A549 (cell line): ENCODE results near the gene UTF1. TPM values are rescaled to one million over a fixed set of nuclear protein-coding genes. Genes with fewer than 3 reads are reported as not detected.

ENCODE experiments used
- ATAC-seq, 2 experiments: fragments of 200-7000 bp in 1 of 2; fragments of >200 bp in 1 of 2; cut with Nextera tagmentation in 1 of 2; cut with Tn5 transposase in 1 of 2; 3 replicates each; pipeline versions ENCODE4 v1.8.0 to v1.9.1; 2018 to 2020; ENCODE audit warnings: mild to moderate bottlenecking in 1 of 2, moderate library complexity in 1 of 2
- CTCF ChIA-PET: fragments of 300-600 bp; sonication (Branson Sonifier 250); formaldehyde crosslinking; extraction: SDS; loops from one replicate; lab custom pipeline; 2021; ENCODE audit warnings: antibody characterized with exemption, inconsistent platforms; lab: Yijun Ruan, JAX
- POLR2A ChIA-PET: fragments of 350-600 bp; formaldehyde crosslinking; extraction: SDS; loops from one replicate; lab custom pipeline; 2021; ENCODE audit warnings: antibody characterized with exemption, inconsistent platforms; lab: Yijun Ruan, JAX
- DNase-seq, 2 experiments: peaks; one replicate each; pipeline versions ENCODE4 v3.0.0 to v3.0.0-alpha.2; 2011 to 2016; ENCODE audit warnings: low read depth in 1 of 2, low spot score in 1 of 2
- FAIRE-seq: peaks from 2 replicates; lab custom pipeline; 2011; peaks lifted over from hg19 to GRCh38; lab: Jason Lieb, UNC
- H3K27ac ChIP-seq, 2 experiments: fragments of >200 bp; sonication (Bioruptor Twin); formaldehyde crosslinking; 3 replicates each; pipeline ENCODE4 v1.5.1; 2016 to 2017
- H3K4me1 ChIP-seq: fragments of >200 bp; sonication (Bioruptor Twin); formaldehyde crosslinking; 3 replicates; pipeline ENCODE4 v1.6.1; 2016
- H3K4me2 ChIP-seq: fragments of >200 bp; sonication (Bioruptor Twin); formaldehyde crosslinking; 3 replicates; pipeline ENCODE4 v1.6.1; 2016
- H3K4me3 ChIP-seq: fragments of >200 bp; sonication (Bioruptor Twin); formaldehyde crosslinking; 3 replicates; pipeline ENCODE4 v1.5.1; 2016
- H3K9me3 ChIP-seq: fragments of >200 bp; sonication (Bioruptor Twin); formaldehyde crosslinking; 3 replicates; pipeline ENCODE4 v1.6.1; 2016
- BCL3 ChIP-seq: fragments of >200 bp; sonication (Bioruptor Twin); formaldehyde crosslinking; IDR thresholded peaks from 3 replicates; pipeline ENCODE4 v1.6.1; 2016
- BHLHE40 ChIP-seq: IDR thresholded peaks from 2 replicates; pipeline ENCODE4 v1.6.1; 2012; ENCODE audit warnings: low read depth, low read length, inconsistent platforms
- CBX2 ChIP-seq: fragments of 200-600 bp; sonication (generic); IDR thresholded peaks from 2 replicates; pipeline ENCODE4 v1.6.1; 2016; ENCODE audit warnings: low read depth, mild to moderate bottlenecking, borderline replicate concordance
- CBX8 ChIP-seq: fragments of 200-600 bp; sonication (generic); IDR thresholded peaks from 2 replicates; pipeline ENCODE4 v1.6.1; 2016
- CHD2 ChIP-seq: fragments of 150-350 bp; IDR thresholded peaks from 2 replicates; pipeline ENCODE4 v1.6.1; 2014; ENCODE audit warnings: low read length; ENCODE audit not compliant: partially characterized antibody
- EHF ChIP-seq: fragments of 250-450 bp; sonication (Bioruptor Pico); IDR thresholded peaks from 2 replicates; pipeline ENCODE4 v1.5.0; 2020; ENCODE audit warnings: mild to moderate bottlenecking
- EP300 ChIP-seq, 2 experiments: fragments of >200 bp; sonication (Bioruptor Twin); formaldehyde crosslinking; IDR thresholded peaks; 2 replicates in 1 of 2; 3 replicates in 1 of 2; pipeline ENCODE4 v1.6.1; 2016 to 2017
- FOSL2 ChIP-seq, 2 experiments: fragments of 450-650 bp in 1 of 2; fragments of >200 bp in 1 of 2; sonication (Bioruptor Twin) in 1 of 2; formaldehyde crosslinking; IDR thresholded peaks; 2 replicates each; pipeline versions ENCODE4 v1.5.0 to v1.6.1; 2016 to 2020; ENCODE audit warnings: mild to moderate bottlenecking in 1 of 2, moderate library complexity in 1 of 2
- FOXS1 ChIP-seq: fragments of 250-450 bp; sonication (Bioruptor Pico); IDR thresholded peaks from 2 replicates; pipeline ENCODE4 v1.5.0; 2020; ENCODE audit warnings: mild to moderate bottlenecking, moderate library complexity
- HES2 ChIP-seq: fragments of >200 bp; sonication (Bioruptor Twin); formaldehyde crosslinking; IDR thresholded peaks from 2 replicates; pipeline ENCODE4 v1.6.1; 2016
- HOXB13 ChIP-seq: fragments of 250-450 bp; sonication (Bioruptor Pico); IDR thresholded peaks from 2 replicates; pipeline ENCODE4 v1.5.0; 2020; ENCODE audit warnings: low read depth, mild to moderate bottlenecking, moderate library complexity
- HOXB5 ChIP-seq: fragments of 250-450 bp; sonication (Bioruptor Pico); IDR thresholded peaks from 2 replicates; pipeline ENCODE4 v1.5.0; 2020; ENCODE audit warnings: mild to moderate bottlenecking, moderate library complexity
- MAX ChIP-seq: IDR thresholded peaks from 2 replicates; pipeline ENCODE4 v1.6.1; 2012
- MAZ ChIP-seq: fragments of 150-350 bp; IDR thresholded peaks from 2 replicates; pipeline ENCODE4 v1.6.1; 2014; ENCODE audit warnings: antibody characterized with exemption, low read depth, low read length, borderline replicate concordance
- NFE2L2 ChIP-seq: fragments of 150-350 bp; conservative IDR thresholded peaks from 2 replicates; pipeline ENCODE4 v1.6.1; 2014; ENCODE audit warnings: low read length
- POLR2A ChIP-seq: IDR thresholded peaks from 2 replicates; pipeline ENCODE4 v1.6.1; 2012; ENCODE audit warnings: mild to moderate bottlenecking, low read length
- POLR2AphosphoS2 ChIP-seq: conservative IDR thresholded peaks from 2 replicates; pipeline ENCODE4 v1.6.1; 2012; ENCODE audit warnings: low read length, improper control_type of control experiment, inconsistent platforms
- REST ChIP-seq: fragments of 200-600 bp; sonication (generic); IDR thresholded peaks from 2 replicates; pipeline ENCODE4 v1.6.1; 2016; ENCODE audit warnings: antibody characterized with exemption, mild to moderate bottlenecking, moderate library complexity
- RFX5 ChIP-seq: fragments of 450-650 bp; IDR thresholded peaks from 2 replicates; pipeline ENCODE4 v1.7.1; 2014; ENCODE audit warnings: antibody characterized with exemption, mild to moderate bottlenecking, moderate library complexity
- RNF2 ChIP-seq: fragments of 200-600 bp; sonication (generic); IDR thresholded peaks from 2 replicates; pipeline ENCODE4 v1.6.1; 2016; ENCODE audit warnings: low read depth, mild to moderate bottlenecking, antibody characterized with exemption, moderate library complexity, borderline replicate concordance
- TFCP2L1 ChIP-seq: fragments of 250-450 bp; sonication (Bioruptor Pico); IDR thresholded peaks from 2 replicates; pipeline ENCODE4 v1.5.0; 2021; ENCODE audit warnings: mild to moderate bottlenecking
- TP53 ChIP-seq: fragments of 250-450 bp; sonication (Bioruptor Pico); IDR thresholded peaks from 2 replicates; pipeline ENCODE4 v1.5.0; 2021; ENCODE audit warnings: mild to moderate bottlenecking, moderate library complexity
- ZC3H11A ChIP-seq: fragments of 450-650 bp; IDR thresholded peaks from 2 replicates; pipeline ENCODE4 v1.6.1; 2014; ENCODE audit warnings: antibody characterized with exemption, mild to moderate bottlenecking
- ZFP36 ChIP-seq: fragments of 450-650 bp; IDR thresholded peaks from 2 replicates; pipeline ENCODE4 v1.6.1; 2014; ENCODE audit warnings: borderline replicate concordance; ENCODE audit not compliant: partially characterized antibody
- ZSCAN20 ChIP-seq: fragments of 250-450 bp; sonication (Bioruptor Pico); IDR thresholded peaks from 2 replicates; pipeline ENCODE4 v1.8.0; 2022; ENCODE audit warnings: mild to moderate bottlenecking, moderate library complexity
- WGBS: methylation state at CpG from one replicate; pipeline ENCODE4 v1.1.6; 2017; ENCODE audit errors: missing lambda C conversion rate; 5-methylcytosine and 5-hydroxymethylcytosine counted together
- polyA plus RNA-seq, 4 experiments: library from polyadenylated mRNA; depleted of rRNA in 3 of 4; stranded (reverse); fragments of >200 nt; fragmentation: RNase III in 1 of 4; extraction: RNeasy Plus Mini Kit Qiagen cat#74134 plus additional on column Dnase treatment in 1 of 4; gene quantifications; 2 replicates in 3 of 4; 3 replicates in 1 of 4; pipeline ENCODE4 v1.2.3, GENCODE V29; 2011 to 2017
- TF ChIP-seq, protein P1 (sequence below): fragments of 250-450 bp; sonication (Bioruptor Pico); IDR thresholded peaks from 2 replicates; pipeline ENCODE4 v1.5.0; 2021; ENCODE audit warnings: mild to moderate bottlenecking, moderate library complexity, borderline replicate concordance
- TF ChIP-seq, protein P2 (sequence below): IDR thresholded peaks from 2 replicates; pipeline ENCODE4 v1.6.1; 2012
- TF ChIP-seq, protein P3 (sequence below): fragments of >200 bp; sonication (Bioruptor Twin); formaldehyde crosslinking; IDR thresholded peaks from 3 replicates; pipeline ENCODE4 v1.5.1; 2016

The UTF1 gene
- polyA plus RNA-seq, 2 of the 4 experiments (the other 2 are of a cell fraction): not detected

DNA sequence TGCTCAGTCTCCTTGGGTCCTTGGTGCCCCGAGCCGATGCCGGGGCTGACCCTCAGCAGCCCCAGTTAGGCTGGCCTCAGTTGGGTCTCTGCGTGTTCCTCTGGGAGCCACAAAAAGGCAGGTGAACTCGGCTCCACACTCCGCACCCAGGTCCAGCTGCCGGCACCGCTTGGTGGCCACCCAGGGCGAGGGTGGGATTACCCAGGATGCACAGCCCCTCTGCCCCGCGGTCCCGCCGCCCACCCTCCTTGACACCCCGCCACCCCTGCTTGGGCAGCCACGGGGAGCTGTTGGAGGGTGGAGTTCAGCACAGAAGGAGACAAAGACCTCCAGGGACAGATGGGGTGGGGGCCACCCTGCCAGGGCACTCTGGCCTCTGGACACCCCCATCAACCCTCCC, 25.3 kb downstream of the UTF1 start:
- DNase-seq (no peak), FAIRE-seq (no peak), ATAC-seq (no peak)
- TF ChIP-seq MAZ (no peak), ZFP36 (no peak), POLR2A (no peak), EHF (CRISPR knock-in tag) (no peak), TP53 (CRISPR knock-in tag) (no peak), HES2 (no peak), RNF2 (no peak), ZSCAN20 (CRISPR knock-in tag) (no peak), CHD2 (no peak), POLR2AphosphoS2 (no peak), TFCP2L1 (CRISPR knock-in tag) (no peak), CBX8 (no peak), CBX2 (no peak), ZC3H11A (no peak), BCL3 (no peak), HOXB5 (CRISPR knock-in tag) (no peak), BHLHE40 (no peak)
- 96% methylated on average over 8 of the region's 15 CpGs for WGBS
- H3K4me2 ChIP-seq: no peak overlapping the region
- H3K4me1 ChIP-seq: peaks cover 29% of the 10 kb centered on the region
- H3K4me3 ChIP-seq: no peak overlapping the region
- ChIA-PET CTCF (interaction anchor here (1.1 to 4.6 kb wide), 2 partner anchors 10 to 59 kb away, joined by 3 to 39 read pairs; no protein-coding TSS in a partner anchor), POLR2A (interaction anchor here (0.6 kb wide), 1 partner anchor 39 kb away, joined by 4 read pairs; no protein-coding TSS in a partner anchor)
- no peak overlapping the region for H3K27ac ChIP-seq
- no peaks in the 10 kb centered on the region for H3K9me3 ChIP-seq

DNA sequence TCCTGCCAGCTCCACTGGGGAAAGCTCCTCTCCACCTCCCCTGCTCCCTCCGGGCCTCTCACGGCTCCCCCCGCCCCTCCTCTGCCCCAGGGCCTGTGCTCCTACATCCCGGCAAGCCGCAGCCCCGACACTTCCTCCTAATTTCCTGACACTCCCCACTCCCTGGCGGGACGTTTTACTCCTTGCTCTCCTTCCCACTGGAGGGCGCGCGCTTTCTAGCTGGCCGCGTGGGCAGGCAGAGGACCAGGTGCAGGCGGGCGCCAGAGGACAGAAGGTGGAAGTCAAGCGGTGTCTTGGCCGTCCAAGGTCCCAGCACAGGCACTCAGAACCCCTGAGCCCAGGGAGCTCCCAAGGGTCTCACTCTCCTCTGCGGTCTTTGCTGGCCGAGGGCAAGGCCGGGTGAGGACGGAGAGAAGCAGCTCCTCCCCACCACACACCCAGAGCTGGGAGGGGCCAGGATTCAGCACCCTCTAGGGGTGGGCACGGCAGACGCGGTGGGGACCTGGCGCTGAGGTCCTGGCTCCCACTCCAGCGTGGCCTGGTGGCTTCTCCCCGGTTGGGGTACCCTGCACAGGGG, 27.6 kb downstream of the UTF1 start:
- ChIA-PET POLR2A (interaction anchor here (0.6 kb wide), 1 partner anchor 79 kb away, joined by 3 read pairs; the partner anchor contains the start of gene CALY), CTCF (interaction anchor here (0.5 to 4.6 kb wide), 23 partner anchors 12 to 736 kb away, joined by 3 to 39 read pairs (median 4); partner anchors contain the start of gene ADAM8)
- FAIRE-seq (no peak), ATAC-seq (peak; percentile 52 to 82), DNase-seq (peak; percentile 78 to 87)
- H3K4me3 ChIP-seq: peak overlapping the region; percentile 36
- H3K4me2 ChIP-seq: peak overlapping the region; percentile 78
- H3K4me1 ChIP-seq: peaks cover 41% of the 10 kb centered on the region
- 4% methylated on average over 10 of the region's 27 CpGs for WGBS
- H3K9me3 ChIP-seq: no peaks in the 10 kb centered on the region
- H3K27ac ChIP-seq: peak overlapping the region; percentile 80 to 91
- no peak for TF ChIP-seq NFE2L2
- TF ChIP-seq REST: no peak
- peak; percentile 65; the same call in 1 of the 2 replicates for TF ChIP-seq HOXB13
- TF ChIP-seq, protein P1, sequence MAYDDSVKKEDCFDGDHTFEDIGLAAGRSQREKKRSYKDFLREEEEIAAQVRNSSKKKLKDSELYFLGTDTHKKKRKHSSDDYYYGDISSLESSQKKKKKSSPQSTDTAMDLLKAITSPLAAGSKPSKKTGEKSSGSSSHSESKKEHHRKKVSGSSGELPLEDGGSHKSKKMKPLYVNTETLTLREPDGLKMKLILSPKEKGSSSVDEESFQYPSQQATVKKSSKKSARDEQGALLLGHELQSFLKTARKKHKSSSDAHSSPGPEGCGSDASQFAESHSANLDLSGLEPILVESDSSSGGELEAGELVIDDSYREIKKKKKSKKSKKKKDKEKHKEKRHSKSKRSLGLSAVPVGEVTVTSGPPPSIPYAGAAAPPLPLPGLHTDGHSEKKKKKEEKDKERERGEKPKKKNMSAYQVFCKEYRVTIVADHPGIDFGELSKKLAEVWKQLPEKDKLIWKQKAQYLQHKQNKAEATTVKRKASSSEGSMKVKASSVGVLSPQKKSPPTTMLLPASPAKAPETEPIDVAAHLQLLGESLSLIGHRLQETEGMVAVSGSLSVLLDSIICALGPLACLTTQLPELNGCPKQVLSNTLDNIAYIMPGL (CRISPR knock-in tag): no peak
- TF ChIP-seq EP300 (IDR thresholded peaks at IDR 0.05): no peak
- TF ChIP-seq MAX: peak; percentile 93
- TF ChIP-seq, protein P2, sequence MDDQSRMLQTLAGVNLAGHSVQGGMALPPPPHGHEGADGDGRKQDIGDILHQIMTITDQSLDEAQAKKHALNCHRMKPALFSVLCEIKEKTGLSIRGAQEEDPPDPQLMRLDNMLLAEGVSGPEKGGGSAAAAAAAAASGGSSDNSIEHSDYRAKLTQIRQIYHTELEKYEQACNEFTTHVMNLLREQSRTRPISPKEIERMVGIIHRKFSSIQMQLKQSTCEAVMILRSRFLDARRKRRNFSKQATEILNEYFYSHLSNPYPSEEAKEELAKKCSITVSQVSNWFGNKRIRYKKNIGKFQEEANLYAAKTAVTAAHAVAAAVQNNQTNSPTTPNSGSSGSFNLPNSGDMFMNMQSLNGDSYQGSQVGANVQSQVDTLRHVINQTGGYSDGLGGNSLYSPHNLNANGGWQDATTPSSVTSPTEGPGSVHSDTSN: no peak
- TF ChIP-seq MAZ: no peak
- TF ChIP-seq, protein P3, sequence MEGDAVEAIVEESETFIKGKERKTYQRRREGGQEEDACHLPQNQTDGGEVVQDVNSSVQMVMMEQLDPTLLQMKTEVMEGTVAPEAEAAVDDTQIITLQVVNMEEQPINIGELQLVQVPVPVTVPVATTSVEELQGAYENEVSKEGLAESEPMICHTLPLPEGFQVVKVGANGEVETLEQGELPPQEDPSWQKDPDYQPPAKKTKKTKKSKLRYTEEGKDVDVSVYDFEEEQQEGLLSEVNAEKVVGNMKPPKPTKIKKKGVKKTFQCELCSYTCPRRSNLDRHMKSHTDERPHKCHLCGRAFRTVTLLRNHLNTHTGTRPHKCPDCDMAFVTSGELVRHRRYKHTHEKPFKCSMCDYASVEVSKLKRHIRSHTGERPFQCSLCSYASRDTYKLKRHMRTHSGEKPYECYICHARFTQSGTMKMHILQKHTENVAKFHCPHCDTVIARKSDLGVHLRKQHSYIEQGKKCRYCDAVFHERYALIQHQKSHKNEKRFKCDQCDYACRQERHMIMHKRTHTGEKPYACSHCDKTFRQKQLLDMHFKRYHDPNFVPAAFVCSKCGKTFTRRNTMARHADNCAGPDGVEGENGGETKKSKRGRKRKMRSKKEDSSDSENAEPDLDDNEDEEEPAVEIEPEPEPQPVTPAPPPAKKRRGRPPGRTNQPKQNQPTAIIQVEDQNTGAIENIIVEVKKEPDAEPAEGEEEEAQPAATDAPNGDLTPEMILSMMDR: peak; percentile 66
- no peak for TF ChIP-seq FOSL2 (IDR thresholded peaks at IDR 0.05)
- no peak for TF ChIP-seq FOSL2 (CRISPR knock-in tag; IDR thresholded peaks at IDR 0.05)
- TF ChIP-seq FOXS1: no peak
- TF ChIP-seq RFX5: no peak
